Left lung (tissue), 10 donors: ENCODE results near the gene CA12. TPM values are rescaled to one million over a fixed set of nuclear protein-coding genes. Genes with fewer than 3 reads are reported as not detected.

Experiments
- ATAC-seq: fragments of 200-7000 bp; cut with Tn5 transposase; one replicate; pipeline ENCODE4 v1.9.1; 2020; ENCODE audit warnings: moderate library complexity
- DNase-seq, 4 donors: peaks; one replicate each; pipeline ENCODE4 v3.0.0-alpha.2; 2013 to 2020
- H3K27ac ChIP-seq, 2 donors: fragments of 200-600 bp; sonication (generic) in 1 of 2; one replicate each; pipeline versions ENCODE4 v1.5.0 to v1.8.0; 2020 to 2021
- H3K27me3 ChIP-seq, 2 donors: fragments of 200-600 bp; sonication (generic) in 1 of 2; one replicate each; pipeline versions ENCODE4 v1.5.0 to v1.8.0; 2020 to 2021
- H3K36me3 ChIP-seq, 2 donors: fragments of 200-600 bp; sonication (generic) in 1 of 2; one replicate each; pipeline versions ENCODE4 v1.5.0 to v1.8.0; 2020 to 2021
- H3K4me1 ChIP-seq, 2 donors: fragments of 200-600 bp; one replicate each; pipeline ENCODE4 v1.8.0; 2021
- H3K4me3 ChIP-seq, 2 donors: fragments of 200-600 bp; sonication (generic) in 1 of 2; one replicate each; pipeline versions ENCODE4 v1.5.0 to v1.8.0; 2020 to 2021; ENCODE audit warnings: mild to moderate bottlenecking in 1 of 2
- H3K9me3 ChIP-seq, 2 donors: fragments of 200-600 bp; sonication (generic) in 1 of 2; one replicate each; pipeline versions ENCODE4 v1.5.0 to v1.8.0; 2020 to 2021
- CTCF ChIP-seq, 2 donors: fragments of 200-600 bp; sonication (generic) in 1 of 2; IDR thresholded peaks; one replicate each; pipeline versions ENCODE4 v1.5.0 to v1.8.0; 2021; ENCODE audit warnings: antibody characterized with exemption in 2 of 2
- intact Hi-C, 2 donors: fragments of 100-400 bp; cut with DNase I; formaldehyde crosslinking; loops; one replicate each; pipeline versions ENCODE4 v1.11.2 to v1.14.2; 2022
- polyA plus RNA-seq, 6 donors: library from polyadenylated mRNA; unstranded; fragments of 120-200 nt; gene quantifications; one replicate each; pipeline ENCODE4 v1.2.1, GENCODE V29; 2013; ENCODE audit not compliant: insufficient read length in 6 of 6
- total RNA-seq, 2 donors: library from RNA; stranded (reverse); fragmentation: NEBNext Ultra II Directional; extraction: Animal tissue kit (Norgen Biotek cat#: 25700); gene quantifications; one replicate each; pipeline ENCODE4 v1.2.1, GENCODE V29; 2021
- donor health status: DM: no; HTN: yes; CAD: no.
- donor health status: DM: no; HTN: no; CAD: no.

The CA12 gene
- total and polyA plus RNA-seq, 8 donors: 1.6 to 20.5 (median 5.6) TPM

DNA sequence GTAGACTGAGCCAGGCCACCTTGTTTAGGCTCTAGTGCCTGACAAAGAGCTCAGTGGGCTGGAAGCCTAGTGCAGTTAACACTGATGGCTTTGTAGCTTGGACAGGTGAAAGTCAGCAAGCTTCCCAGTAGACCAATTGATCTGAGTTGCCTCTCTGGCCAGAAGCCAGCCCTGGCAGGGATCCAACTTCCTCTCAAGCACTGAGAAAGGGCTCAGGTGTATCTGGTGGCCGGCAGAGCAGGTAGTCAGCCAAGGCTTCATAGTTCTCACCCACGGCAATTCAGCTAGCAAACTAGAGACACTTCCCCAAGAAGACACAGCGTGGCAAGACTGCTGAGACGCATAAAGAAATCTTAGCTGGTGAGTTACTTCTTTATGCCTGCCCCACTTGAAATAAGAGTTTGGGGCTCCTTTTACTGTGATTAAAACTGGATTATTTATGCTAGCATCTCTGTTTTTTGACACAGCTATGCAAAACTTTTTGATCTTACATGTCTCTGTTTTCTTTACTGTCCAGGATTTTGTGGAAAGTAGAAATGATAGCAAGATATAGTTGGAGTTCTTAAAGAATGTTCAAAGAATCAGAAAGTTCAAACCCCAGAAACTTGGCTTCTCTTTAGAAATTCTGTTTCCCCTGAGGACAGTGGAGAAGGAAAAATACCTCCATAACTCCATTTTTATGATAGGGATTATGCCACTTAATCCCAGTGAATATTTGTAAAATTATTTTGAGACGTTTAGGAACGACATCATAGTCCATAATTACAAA, 8.4 kb upstream of the CA12 start:
- DNase-seq (peak in 3 of 4 donors; percentile 42 to 81 (median 56)), ATAC-seq (peak; percentile 34)
- Histone ChIP-seq H3K36me3 (no peaks in the 10 kb centered on the region), H3K27ac (no peak overlapping the region), H3K9me3 (no peaks in the 10 kb centered on the region), H3K27me3 (no peaks in the 10 kb centered on the region), H3K4me3 (no peak overlapping the region), H3K4me1 (peaks cover 0 to 10% of the 10 kb centered on the region in 2 donors)
- no peak for TF ChIP-seq CTCF (IDR thresholded peaks at IDR 0.05)
- intact Hi-C loops: no loop called here

GRCh38 chr15:63388511-63388910, 6.9 kb upstream of the CA12 start:
- DNase-seq (no peak), ATAC-seq (peak; percentile 38)
- TF ChIP-seq CTCF (IDR thresholded peaks at IDR 0.05): no peak
- intact Hi-C loops: no loop called here
- no peaks in the 10 kb centered on the region for H3K9me3 ChIP-seq
- H3K4me1 ChIP-seq: peaks cover 0 to 10% of the 10 kb centered on the region in 2 donors
- no peaks in the 10 kb centered on the region for H3K36me3 ChIP-seq
- H3K27me3 ChIP-seq: peaks cover 0 to 5% of the 10 kb centered on the region in 2 donors
- no peak overlapping the region for H3K27ac ChIP-seq
- no peak overlapping the region for H3K4me3 ChIP-seq

DNA sequence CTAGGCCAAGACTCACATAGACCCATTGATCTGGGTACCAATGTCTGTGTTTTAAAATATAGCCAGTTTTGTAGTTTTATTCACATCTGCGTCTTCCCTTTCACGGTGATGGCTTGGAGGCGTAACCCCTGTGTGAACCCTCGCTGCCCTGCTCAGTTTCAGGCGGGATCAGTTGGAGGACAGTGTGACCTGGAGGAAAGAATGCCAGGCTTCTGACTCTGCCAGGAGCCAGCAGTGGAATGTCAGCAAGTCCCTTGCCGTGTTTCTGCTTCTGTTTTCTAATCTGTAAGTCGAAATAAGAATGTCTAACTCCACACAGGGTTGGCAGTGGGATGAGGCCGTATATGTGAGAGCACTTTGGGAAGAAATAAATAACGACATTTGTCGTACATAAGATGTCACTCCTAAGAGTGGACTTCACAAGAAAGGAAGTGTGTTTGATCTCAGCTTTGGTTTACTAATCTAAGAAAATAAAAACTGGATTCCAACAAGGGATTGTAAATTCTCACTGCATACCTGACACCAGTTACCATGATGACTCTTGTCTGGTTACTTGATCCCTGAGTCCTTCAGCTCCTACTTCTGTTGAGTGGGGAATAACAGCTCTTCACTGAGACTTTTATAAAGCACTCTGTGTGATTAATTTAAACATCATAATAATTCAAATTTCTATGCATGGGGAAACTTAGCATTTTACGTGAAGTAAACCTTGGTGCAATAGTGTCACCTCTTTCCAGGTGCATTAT, 6.3 kb upstream of the CA12 start:
- DNase-seq (no peak), ATAC-seq (peak; percentile 71)
- no peak overlapping the region for H3K4me3 ChIP-seq
- intact Hi-C loops: no loop called here
- peaks cover 0 to 10% of the 10 kb centered on the region in 2 donors for H3K4me1 ChIP-seq
- H3K36me3 ChIP-seq: no peaks in the 10 kb centered on the region
- H3K27me3 ChIP-seq: peaks cover 0 to 11% of the 10 kb centered on the region in 2 donors
- TF ChIP-seq CTCF (IDR thresholded peaks at IDR 0.05): no peak
- H3K27ac ChIP-seq: peak overlapping the region in 1 of 2 donors; percentile 22
- H3K9me3 ChIP-seq: no peaks in the 10 kb centered on the region

- intact Hi-C loops: no loop called here
- H3K9me3 ChIP-seq: no peaks in the 10 kb centered on the region
- peaks cover 3 to 30% of the 10 kb centered on the region in 2 donors for H3K27me3 ChIP-seq
- H3K36me3 ChIP-seq: no peaks in the 10 kb centered on the region
- DNase-seq: no peak
- H3K4me3 ChIP-seq: no peak overlapping the region
- TF ChIP-seq CTCF (IDR thresholded peaks at IDR 0.05): no peak
- H3K4me1 ChIP-seq: peaks cover 0 to 17% of the 10 kb centered on the region in 2 donors
- ATAC-seq: no peak
- no peak overlapping the region for H3K27ac ChIP-seq
These were observed 4.4 kb upstream of the CA12 start for GRCh38 chr15:63385911-63386531.

DNA sequence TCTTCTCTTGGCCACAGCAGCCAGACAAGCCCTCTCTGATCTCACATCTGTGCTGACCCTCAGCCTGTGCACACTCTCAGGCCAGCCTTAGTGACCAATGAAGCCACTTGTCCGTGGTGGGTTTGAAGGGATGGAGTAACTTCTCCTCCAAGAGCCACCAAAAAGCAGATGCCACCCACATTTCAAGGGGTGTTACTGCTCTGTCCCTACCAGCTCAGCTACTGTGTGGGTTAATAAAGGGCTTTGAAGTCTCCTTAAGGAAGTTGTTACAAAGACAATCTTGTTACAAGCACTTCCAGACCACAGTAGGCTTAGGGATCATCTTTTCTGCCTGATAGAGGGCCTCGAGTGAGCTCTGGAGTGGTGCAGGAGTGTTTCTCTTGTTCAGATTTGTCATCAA, 3.3 kb upstream of the CA12 start:
- no peak for ATAC-seq

More for the DNA sequence above, 3.3 kb upstream of the CA12 start:
- Histone ChIP-seq H3K4me3 (no peak overlapping the region), H3K27ac (no peak overlapping the region), H3K36me3 (no peaks in the 10 kb centered on the region), H3K4me1 (peaks cover 0 to 22% of the 10 kb centered on the region in 2 donors), H3K27me3 (peaks cover 3 to 41% of the 10 kb centered on the region in 2 donors), H3K9me3 (no peaks in the 10 kb centered on the region)
- intact Hi-C loops: no loop called here
- TF ChIP-seq CTCF (IDR thresholded peaks at IDR 0.05): no peak
- DNase-seq: no peak
